SH-SY5Y (cell line): ENCODE measurements around the gene ZNF655.

Experiments used
- GATA2 ChIP-seq: IDR thresholded peaks from 2 replicates; pipeline ENCODE4 v1.6.1; 2011; ENCODE audit warnings: mild to moderate bottlenecking, low read depth, low read length
- GATA3 ChIP-seq: IDR thresholded peaks from 2 replicates; pipeline ENCODE4 v1.6.1; 2011; ENCODE audit warnings: low read depth, mild to moderate bottlenecking, low read length, moderate library complexity

GRCh38 chr7:99543081-99543671 lies 15.3 kb upstream of the ZNF655 start:
- TF ChIP-seq GATA2 (no peak), GATA3 (no peak)
